ENCODE measurements around the gene TSSC4.

Gene TSSC4

DNA sequence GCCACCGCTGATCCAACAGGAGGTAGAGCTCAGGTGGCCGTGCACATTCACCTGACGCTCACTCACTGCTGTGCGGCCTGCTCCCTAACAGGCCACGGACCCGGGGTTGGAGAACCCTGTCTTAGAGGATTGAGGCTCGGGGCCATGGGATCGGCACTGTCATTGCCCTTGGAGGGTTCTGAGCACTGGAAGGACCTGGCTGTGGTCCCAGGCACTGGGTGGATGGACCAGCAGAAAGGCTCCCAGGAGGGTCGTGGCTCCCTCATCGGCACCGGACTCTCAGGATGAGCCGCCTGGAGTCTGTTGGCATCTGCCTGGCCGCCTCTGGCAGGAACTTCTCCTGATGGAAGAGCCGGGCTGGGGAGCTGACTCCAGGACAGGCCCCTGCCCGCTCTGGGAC, 50.8 kb downstream of the TSSC4 start:
- no peak for DNase-seq

DNA sequence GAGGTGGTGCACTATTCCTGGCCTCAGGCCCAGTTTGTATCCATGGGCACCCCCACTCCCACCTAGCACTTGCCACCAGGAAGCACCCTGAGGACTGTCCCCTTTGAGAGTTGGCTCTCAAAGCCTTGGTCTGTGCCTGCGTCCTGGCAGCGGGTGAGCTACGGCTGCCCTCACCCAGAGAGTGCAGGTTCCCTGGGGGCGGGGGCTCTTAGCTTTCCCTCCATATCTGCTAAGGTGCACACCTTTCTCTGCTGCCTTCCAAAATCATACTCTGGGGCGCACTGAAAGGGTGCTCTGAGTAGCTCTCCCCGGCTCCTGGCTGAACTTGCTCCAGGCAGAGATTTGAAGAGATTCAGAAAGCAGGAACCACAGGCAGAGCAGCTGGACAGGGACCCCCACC, 51.4 kb downstream of the TSSC4 start:
- DNase-seq: no peak

- DNase-seq: peak; percentile 66
Observed at GRCh38 chr11:2452321-2453012, 51.9 kb downstream of the TSSC4 start.

GRCh38 chr11:2453436-2453835, 52.9 kb downstream of the TSSC4 start:
- DNase-seq: no peak
